Muscle layer of duodenum (tissue), 2 donors: ENCODE measurements around the gene PLPPR3.

ENCODE experiments used
- H3K27ac ChIP-seq: one replicate; pipeline ENCODE4 v1.7.0; 2013; ENCODE audit warnings: mild to moderate bottlenecking, low read length
- H3K27me3 ChIP-seq: one replicate; pipeline ENCODE4 v1.7.0; 2013; ENCODE audit warnings: low read depth, mild to moderate bottlenecking, control low read depth, low read length
- H3K36me3 ChIP-seq, 2 donors: one replicate each; pipeline ENCODE4 v1.7.0; 2013; ENCODE audit warnings: low read length in 2 of 2, control low read depth in 1 of 2, mild to moderate bottlenecking in 1 of 2; ENCODE audit not compliant: insufficient read depth in 2 of 2, control insufficient read depth in 1 of 2
- H3K4me1 ChIP-seq, 2 donors: one replicate each; pipeline ENCODE4 v1.7.0; 2013; ENCODE audit warnings: low read length in 2 of 2, mild to moderate bottlenecking in 2 of 2, control low read depth in 1 of 2, moderate library complexity in 1 of 2; ENCODE audit not compliant: insufficient read depth in 2 of 2, control insufficient read depth in 1 of 2
- H3K4me3 ChIP-seq, 2 donors: one replicate each; pipeline ENCODE4 v1.7.0; 2013; ENCODE audit warnings: low read length in 2 of 2, low read depth in 1 of 2, mild to moderate bottlenecking in 1 of 2
- H3K9me3 ChIP-seq, 2 donors: one replicate each; pipeline ENCODE4 v1.7.0; 2013; ENCODE audit warnings: low read length in 2 of 2, control low read depth in 1 of 2, mild to moderate bottlenecking in 1 of 2; ENCODE audit not compliant: control insufficient read depth in 1 of 2
- donor health status: healthy.

PLPPR3 gene

GRCh38 chr19:769616-770015 lies 52.1 kb downstream of the PLPPR3 start:
- Histone ChIP-seq H3K27me3 (no peaks in the 10 kb centered on the region), H3K27ac (no peak overlapping the region), H3K9me3 (no peaks in the 10 kb centered on the region), H3K36me3 (no peaks in the 10 kb centered on the region), H3K4me1 (no peaks in the 10 kb centered on the region), H3K4me3 (no peak overlapping the region)

- no peak overlapping the region for H3K27ac ChIP-seq
- H3K4me1 ChIP-seq: no peaks in the 10 kb centered on the region
- no peaks in the 10 kb centered on the region for H3K9me3 ChIP-seq
- H3K27me3 ChIP-seq: no peaks in the 10 kb centered on the region
- H3K4me3 ChIP-seq: no peak overlapping the region
- no peaks in the 10 kb centered on the region for H3K36me3 ChIP-seq
Measured at GRCh38 chr19:768424-768823, 53.3 kb downstream of the PLPPR3 start.

GRCh38 chr19:765179-765738 lies 56.5 kb downstream of the PLPPR3 start:
- Histone ChIP-seq H3K4me3 (no peak overlapping the region), H3K27me3 (no peaks in the 10 kb centered on the region), H3K36me3 (no peaks in the 10 kb centered on the region), H3K27ac (no peak overlapping the region), H3K4me1 (no peaks in the 10 kb centered on the region), H3K9me3 (no peaks in the 10 kb centered on the region)

- Histone ChIP-seq H3K4me1 (no peaks in the 10 kb centered on the region), H3K27me3 (no peaks in the 10 kb centered on the region), H3K27ac (no peak overlapping the region), H3K9me3 (no peaks in the 10 kb centered on the region), H3K4me3 (no peak overlapping the region), H3K36me3 (no peaks in the 10 kb centered on the region)
Measured at GRCh38 chr19:764301-764700, 57.5 kb downstream of the PLPPR3 start.

- Histone ChIP-seq H3K4me1 (no peaks in the 10 kb centered on the region), H3K4me3 (no peak overlapping the region), H3K9me3 (no peaks in the 10 kb centered on the region), H3K27ac (no peak overlapping the region), H3K27me3 (no peaks in the 10 kb centered on the region), H3K36me3 (no peaks in the 10 kb centered on the region)
Measured at GRCh38 chr19:763869-764268, 57.9 kb downstream of the PLPPR3 start.

GRCh38 chr19:763181-763580 lies 58.6 kb downstream of the PLPPR3 start:
- Histone ChIP-seq H3K36me3 (no peaks in the 10 kb centered on the region), H3K4me1 (no peaks in the 10 kb centered on the region), H3K9me3 (peaks cover 0 to 7% of the 10 kb centered on the region in 2 donors), H3K27ac (no peak overlapping the region), H3K27me3 (no peaks in the 10 kb centered on the region), H3K4me3 (no peak overlapping the region)
